Endodermal cell (in vitro differentiated cells): ENCODE measurements around the gene ATP7A. TPM values are rescaled to one million over a fixed set of nuclear protein-coding genes. Genes with fewer than 3 reads are reported as not detected.

Experiments used
- DNase-seq: peaks from one replicate; pipeline ENCODE4 v3.0.0-alpha.2; 2017
- H3K27ac ChIP-seq: 2 replicates; pipeline ENCODE4 v1.5.1; 2013; ENCODE audit warnings: mild to moderate bottlenecking, low read depth, low read length, moderate library complexity
- H3K27me3 ChIP-seq: 2 replicates; pipeline ENCODE4 v1.6.1; 2013; ENCODE audit warnings: mild to moderate bottlenecking, low read length, moderate library complexity; ENCODE audit not compliant: insufficient read depth, control insufficient read depth, poor library complexity, severe bottlenecking
- H3K36me3 ChIP-seq: 2 replicates; pipeline ENCODE4 v1.7.0; 2013; ENCODE audit warnings: mild to moderate bottlenecking, low read length, moderate library complexity; ENCODE audit not compliant: control insufficient read depth, insufficient read depth
- H3K4me1 ChIP-seq: one replicate; pipeline ENCODE4 v1.7.0; 2013; ENCODE audit warnings: low read length; ENCODE audit not compliant: control insufficient read depth, insufficient read depth
- H3K4me3 ChIP-seq: 2 replicates; pipeline ENCODE4 v1.5.1; 2013; ENCODE audit warnings: mild to moderate bottlenecking, low read length, moderate library complexity
- H3K9ac ChIP-seq: 2 replicates; pipeline ENCODE4 v1.6.1; 2013; ENCODE audit warnings: mild to moderate bottlenecking, low read length, moderate library complexity; ENCODE audit not compliant: poor library complexity, severe bottlenecking; ENCODE audit errors: extremely low read depth
- H3K9me3 ChIP-seq: 2 replicates; pipeline ENCODE4 v1.6.1; 2013; ENCODE audit warnings: mild to moderate bottlenecking, low read length, moderate library complexity; ENCODE audit not compliant: control insufficient read depth
- H3K27ac Mint-ChIP-seq: 2 replicates; pipeline ENCODE4 v1.8.0; 2020; ENCODE audit warnings: mixed read lengths
- H3K27me3 Mint-ChIP-seq: 2 replicates; pipeline ENCODE4 v1.8.0; 2021; ENCODE audit warnings: mild to moderate bottlenecking, mixed read lengths; ENCODE audit not compliant: insufficient read depth
- H3K36me3 Mint-ChIP-seq: 2 replicates; pipeline ENCODE4 v1.8.0; 2020; ENCODE audit warnings: low read depth, mixed read lengths
- H3K4me1 Mint-ChIP-seq: 2 replicates; pipeline ENCODE4 v1.8.0; 2020; ENCODE audit warnings: mixed read lengths
- H3K4me3 Mint-ChIP-seq: 2 replicates; pipeline ENCODE4 v1.8.0; 2020; ENCODE audit warnings: mild to moderate bottlenecking, moderate library complexity, mixed read lengths
- H3K9me3 Mint-ChIP-seq: 2 replicates; pipeline ENCODE4 v1.8.0; 2020; ENCODE audit warnings: mild to moderate bottlenecking, mixed read lengths
- WGBS, 2 experiments: methylation state at CpG; one replicate each; pipeline versions ENCODE4 v1.1.5 to v1.1.7; 2013; ENCODE audit warnings: missing lambda C conversion rate in 2 of 2, mixed read lengths in 1 of 2; ENCODE audit not compliant: insufficient coverage in 1 of 2, insufficient read length in 1 of 2; 5-methylcytosine and 5-hydroxymethylcytosine counted together
- total RNA-seq, 2 donors: library from RNA; stranded (reverse); fragmentation: NEBNext Ultra II Directional in 1 of 2; extraction: Animal tissue kit (Norgen Biotek cat#: 25700) in 1 of 2; gene quantifications; 2 replicates in 1 of 2; 3 replicates in 1 of 2; pipeline ENCODE4 v1.2.1, GENCODE V29; 2021
- TF ChIP-seq, protein P1 (sequence below): fragments of 200-600 bp; sonication (generic); conservative IDR thresholded peaks from 2 replicates; pipeline ENCODE4 v1.5.0; 2021; ENCODE audit warnings: antibody characterized with exemption, mild to moderate bottlenecking

ATP7A gene
- total RNA-seq, 2 donors from 2014 or later: 4.4 to 5.8 TPM

GRCh38 chrX:77961063-77961462 lies 50.6 kb downstream of the ATP7A start:
- peaks cover 52% of the 10 kb centered on the region for H3K9me3 Mint-ChIP-seq
- no peaks in the 10 kb centered on the region for H3K27me3 ChIP-seq
- DNase-seq: no peak
- no peak overlapping the region for H3K9ac ChIP-seq
- no peaks in the 10 kb centered on the region for H3K4me1 Mint-ChIP-seq
- no peaks in the 10 kb centered on the region for H3K4me1 ChIP-seq
- H3K9me3 ChIP-seq: no peaks in the 10 kb centered on the region
- H3K36me3 ChIP-seq: no peaks in the 10 kb centered on the region
- no peak overlapping the region for H3K4me3 Mint-ChIP-seq
- H3K36me3 Mint-ChIP-seq: no peaks in the 10 kb centered on the region
- TF ChIP-seq, protein P1, sequence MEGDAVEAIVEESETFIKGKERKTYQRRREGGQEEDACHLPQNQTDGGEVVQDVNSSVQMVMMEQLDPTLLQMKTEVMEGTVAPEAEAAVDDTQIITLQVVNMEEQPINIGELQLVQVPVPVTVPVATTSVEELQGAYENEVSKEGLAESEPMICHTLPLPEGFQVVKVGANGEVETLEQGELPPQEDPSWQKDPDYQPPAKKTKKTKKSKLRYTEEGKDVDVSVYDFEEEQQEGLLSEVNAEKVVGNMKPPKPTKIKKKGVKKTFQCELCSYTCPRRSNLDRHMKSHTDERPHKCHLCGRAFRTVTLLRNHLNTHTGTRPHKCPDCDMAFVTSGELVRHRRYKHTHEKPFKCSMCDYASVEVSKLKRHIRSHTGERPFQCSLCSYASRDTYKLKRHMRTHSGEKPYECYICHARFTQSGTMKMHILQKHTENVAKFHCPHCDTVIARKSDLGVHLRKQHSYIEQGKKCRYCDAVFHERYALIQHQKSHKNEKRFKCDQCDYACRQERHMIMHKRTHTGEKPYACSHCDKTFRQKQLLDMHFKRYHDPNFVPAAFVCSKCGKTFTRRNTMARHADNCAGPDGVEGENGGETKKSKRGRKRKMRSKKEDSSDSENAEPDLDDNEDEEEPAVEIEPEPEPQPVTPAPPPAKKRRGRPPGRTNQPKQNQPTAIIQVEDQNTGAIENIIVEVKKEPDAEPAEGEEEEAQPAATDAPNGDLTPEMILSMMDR: no peak
- no peak overlapping the region for H3K27ac Mint-ChIP-seq
- no peak overlapping the region for H3K4me3 ChIP-seq
- H3K27me3 Mint-ChIP-seq: no peaks in the 10 kb centered on the region
- WGBS, 2 experiments: 97 to 100% methylated on average over 2 of the region's 2 CpGs
- H3K27ac ChIP-seq: no peak overlapping the region

GRCh38 chrX:77962068-77962902 lies 51.8 kb downstream of the ATP7A start:
- WGBS, 2 experiments: 94% methylated on average over 6 to 13 of the region's 13 CpGs
- Histone ChIP-seq H3K9ac (no peak overlapping the region), H3K4me1 (no peaks in the 10 kb centered on the region), H3K36me3 (no peaks in the 10 kb centered on the region), H3K9me3 (no peaks in the 10 kb centered on the region), H3K27me3 (no peaks in the 10 kb centered on the region), H3K4me3 (no peak overlapping the region), H3K27ac (no peak overlapping the region)
- H3K4me1 Mint-ChIP-seq: no peaks in the 10 kb centered on the region
- no peaks in the 10 kb centered on the region for H3K36me3 Mint-ChIP-seq
- H3K9me3 Mint-ChIP-seq: peaks cover 55% of the 10 kb centered on the region
- no peaks in the 10 kb centered on the region for H3K27me3 Mint-ChIP-seq
- no peak overlapping the region for H3K4me3 Mint-ChIP-seq
- TF ChIP-seq, protein P1: no peak
- H3K27ac Mint-ChIP-seq: no peak overlapping the region
- DNase-seq: no peak

DNA sequence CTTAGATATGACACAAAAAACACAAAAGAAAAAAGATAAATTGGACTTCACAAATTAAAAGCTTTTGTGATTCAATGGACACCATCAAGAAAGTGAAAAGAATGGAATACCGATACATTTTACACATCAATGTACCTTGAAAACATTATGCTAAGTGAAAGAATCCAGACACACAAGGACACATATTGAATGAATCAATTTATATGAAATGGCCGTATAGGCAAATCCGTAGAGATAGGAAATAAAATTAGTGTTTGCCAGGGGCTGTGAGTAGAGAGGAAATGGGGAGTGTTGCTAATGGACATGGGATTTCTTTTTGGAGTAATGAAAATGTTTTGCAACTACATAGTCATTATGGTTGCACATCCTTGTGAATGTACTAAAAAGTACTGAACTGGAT lies 55.9 kb downstream of the ATP7A start:
- DNase-seq: no peak
- no peak overlapping the region for H3K9ac ChIP-seq
- H3K9me3 Mint-ChIP-seq: peaks cover 48% of the 10 kb centered on the region
- TF ChIP-seq, protein P1: no peak
- H3K4me1 ChIP-seq: no peaks in the 10 kb centered on the region
- H3K36me3 Mint-ChIP-seq: no peaks in the 10 kb centered on the region
- no peak overlapping the region for H3K27ac Mint-ChIP-seq
- H3K27ac ChIP-seq: no peak overlapping the region
- H3K27me3 Mint-ChIP-seq: no peaks in the 10 kb centered on the region
- H3K4me3 ChIP-seq: no peak overlapping the region
- no peaks in the 10 kb centered on the region for H3K27me3 ChIP-seq
- H3K4me1 Mint-ChIP-seq: no peaks in the 10 kb centered on the region
- no peak overlapping the region for H3K4me3 Mint-ChIP-seq
- WGBS, 2 experiments: 100% methylated on average over 2 to 3 of the region's 3 CpGs
- no peaks in the 10 kb centered on the region for H3K9me3 ChIP-seq
- H3K36me3 ChIP-seq: no peaks in the 10 kb centered on the region
